ENCODE data around the gene AKR1C8. TPM values are rescaled to one million over a fixed set of nuclear protein-coding genes. Genes with fewer than 3 reads are reported as not detected.
"Not testable (repeated sequence)": the region's sequence is repeated elsewhere in the genome, so short reads cannot be mapped to it uniquely, and the experiment has no call there.

The AKR1C8 gene
- total RNA-seq, 1 experiment from 2014 or later, result not detected

DNA sequence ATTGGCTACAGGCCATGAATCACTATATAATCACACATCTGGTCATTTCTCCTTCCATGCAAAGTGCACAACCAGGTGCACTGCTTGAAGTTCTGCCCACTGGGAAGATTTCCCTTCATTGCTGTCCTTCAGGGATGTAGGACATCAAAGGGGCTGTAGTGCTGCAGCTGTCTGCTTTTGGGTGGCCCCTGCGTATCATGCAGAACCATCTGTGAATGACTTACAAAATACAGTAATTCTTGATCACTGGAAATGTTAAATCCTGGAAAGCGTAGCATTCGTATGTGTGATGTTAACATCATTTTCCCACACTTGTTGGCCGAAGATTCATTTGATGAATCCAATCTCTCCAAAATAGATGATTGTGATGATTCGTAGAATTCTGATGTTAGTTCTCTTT lies 68.3 kb downstream of the AKR1C8 start:
- ChIA-PET POLR2A (no interaction called here), CTCF (no interaction called here)
- no peaks in the 10 kb centered on the region for H3K4me1 Mint-ChIP-seq (ENCODE audit: insufficient read depth, unreplicated experiment)
- no peak for DNase-seq (ENCODE audit: unreplicated experiment)
- H3K27ac Mint-ChIP-seq (ENCODE audit: low read depth, unreplicated experiment), result no peak overlapping the region
- intact Hi-C loops (cut with micrococcal nuclease), result no loop called here
- TF ChIP-seq, protein P1, sequence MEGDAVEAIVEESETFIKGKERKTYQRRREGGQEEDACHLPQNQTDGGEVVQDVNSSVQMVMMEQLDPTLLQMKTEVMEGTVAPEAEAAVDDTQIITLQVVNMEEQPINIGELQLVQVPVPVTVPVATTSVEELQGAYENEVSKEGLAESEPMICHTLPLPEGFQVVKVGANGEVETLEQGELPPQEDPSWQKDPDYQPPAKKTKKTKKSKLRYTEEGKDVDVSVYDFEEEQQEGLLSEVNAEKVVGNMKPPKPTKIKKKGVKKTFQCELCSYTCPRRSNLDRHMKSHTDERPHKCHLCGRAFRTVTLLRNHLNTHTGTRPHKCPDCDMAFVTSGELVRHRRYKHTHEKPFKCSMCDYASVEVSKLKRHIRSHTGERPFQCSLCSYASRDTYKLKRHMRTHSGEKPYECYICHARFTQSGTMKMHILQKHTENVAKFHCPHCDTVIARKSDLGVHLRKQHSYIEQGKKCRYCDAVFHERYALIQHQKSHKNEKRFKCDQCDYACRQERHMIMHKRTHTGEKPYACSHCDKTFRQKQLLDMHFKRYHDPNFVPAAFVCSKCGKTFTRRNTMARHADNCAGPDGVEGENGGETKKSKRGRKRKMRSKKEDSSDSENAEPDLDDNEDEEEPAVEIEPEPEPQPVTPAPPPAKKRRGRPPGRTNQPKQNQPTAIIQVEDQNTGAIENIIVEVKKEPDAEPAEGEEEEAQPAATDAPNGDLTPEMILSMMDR (IDR thresholded peaks at IDR 0.05; ENCODE audit: unreplicated experiment), result no peak
- no TSS peak for BruUV-seq (replicated peaks)
- H3K9me3 Mint-ChIP-seq (ENCODE audit: unreplicated experiment), result peaks cover 7% of the 10 kb centered on the region
- H3K27me3 Mint-ChIP-seq (ENCODE audit: insufficient read depth, unreplicated experiment), result no peaks in the 10 kb centered on the region
- no peak overlapping the region for H3K4me3 Mint-ChIP-seq (ENCODE audit: unreplicated experiment)
- no peaks in the 10 kb centered on the region for H3K36me3 Mint-ChIP-seq (ENCODE audit: insufficient read depth, unreplicated experiment)

DNA sequence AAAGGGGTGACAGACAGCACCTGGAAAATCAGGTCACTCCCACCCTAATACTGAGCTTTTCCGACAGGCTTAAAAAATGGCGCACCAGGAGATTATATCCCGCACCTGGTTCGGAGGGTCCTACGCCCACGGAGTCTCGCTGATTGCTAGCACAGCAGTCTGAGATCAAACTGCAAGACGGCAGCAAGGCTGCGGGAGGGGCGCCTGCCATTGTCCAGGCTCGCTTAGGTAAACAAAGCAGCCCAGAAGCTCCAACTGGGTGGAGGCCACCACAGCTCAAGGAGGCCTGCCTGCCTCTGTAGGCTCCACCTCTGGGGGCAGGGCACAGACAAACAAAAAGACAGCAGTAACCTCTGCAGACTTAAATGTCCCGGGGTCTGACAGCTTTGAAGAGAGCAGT lies 75.1 kb downstream of the AKR1C8 start:
- intact Hi-C loops (cut with micrococcal nuclease); H3K4me3 Mint-ChIP-seq (ENCODE audit: unreplicated experiment); H3K9me3 Mint-ChIP-seq (ENCODE audit: unreplicated experiment); H3K27ac Mint-ChIP-seq (ENCODE audit: low read depth, unreplicated experiment); H3K4me1 Mint-ChIP-seq (ENCODE audit: insufficient read depth, unreplicated experiment); POLR2A ChIA-PET; H3K27me3 Mint-ChIP-seq (ENCODE audit: insufficient read depth, unreplicated experiment); DNase-seq (ENCODE audit: unreplicated experiment); BruUV-seq (replicated peaks); CTCF ChIA-PET: not testable (repeated sequence)
- peaks cover 32% of the 10 kb centered on the region for H3K36me3 Mint-ChIP-seq (ENCODE audit: insufficient read depth, unreplicated experiment)

DNA sequence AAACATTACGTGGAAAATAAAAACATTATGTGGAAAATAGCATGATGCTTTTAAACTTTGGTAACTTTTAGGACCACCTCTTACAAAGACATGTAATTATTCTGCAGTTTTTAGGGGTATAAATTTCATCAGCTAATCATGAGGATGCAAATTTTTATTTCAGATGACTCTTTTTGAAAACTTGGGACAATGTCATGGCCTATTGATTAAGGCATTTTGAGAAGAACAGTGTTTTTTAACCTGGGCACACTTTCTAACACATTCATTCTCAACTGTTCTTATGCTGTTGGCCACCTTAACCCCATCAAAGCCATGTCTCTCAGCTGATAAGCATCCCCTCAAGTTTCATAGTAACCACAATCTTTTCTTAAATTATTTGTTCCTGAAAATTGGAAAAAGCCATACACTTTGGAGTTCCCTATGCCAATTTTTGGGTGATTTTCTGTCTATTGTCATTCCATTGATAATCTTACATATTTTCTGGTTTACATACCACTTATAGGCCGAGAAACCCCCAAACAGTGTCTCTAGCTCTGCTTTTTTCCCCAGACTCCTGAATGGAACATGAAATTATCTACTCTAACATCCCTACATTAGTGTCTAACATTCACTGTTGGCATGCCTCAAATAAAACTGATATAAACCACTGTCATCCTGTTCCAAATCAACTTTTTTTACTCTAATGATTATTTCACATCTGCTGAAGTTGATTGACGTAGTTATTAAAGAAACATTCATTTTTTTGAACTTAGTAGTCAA lies 76.1 kb downstream of the AKR1C8 start:
- Mint-ChIP-seq H3K9me3 (ENCODE audit: unreplicated experiment) (no peaks in the 10 kb centered on the region), H3K4me1 (ENCODE audit: insufficient read depth, unreplicated experiment) (no peaks in the 10 kb centered on the region), H3K27me3 (ENCODE audit: insufficient read depth, unreplicated experiment) (no peaks in the 10 kb centered on the region), H3K27ac (ENCODE audit: low read depth, unreplicated experiment) (no peak overlapping the region), H3K36me3 (ENCODE audit: insufficient read depth, unreplicated experiment) (peaks cover 37% of the 10 kb centered on the region), H3K4me3 (ENCODE audit: unreplicated experiment) (no peak overlapping the region)
- TF ChIP-seq, protein P1 (IDR thresholded peaks at IDR 0.05; ENCODE audit: unreplicated experiment), result no peak
- intact Hi-C loops (cut with micrococcal nuclease), result no loop called here
- BruUV-seq (replicated peaks), result no TSS peak
- no peak for DNase-seq (ENCODE audit: unreplicated experiment)
- POLR2A ChIA-PET, result no interaction called here
- CTCF ChIA-PET, result no interaction called here

DNA sequence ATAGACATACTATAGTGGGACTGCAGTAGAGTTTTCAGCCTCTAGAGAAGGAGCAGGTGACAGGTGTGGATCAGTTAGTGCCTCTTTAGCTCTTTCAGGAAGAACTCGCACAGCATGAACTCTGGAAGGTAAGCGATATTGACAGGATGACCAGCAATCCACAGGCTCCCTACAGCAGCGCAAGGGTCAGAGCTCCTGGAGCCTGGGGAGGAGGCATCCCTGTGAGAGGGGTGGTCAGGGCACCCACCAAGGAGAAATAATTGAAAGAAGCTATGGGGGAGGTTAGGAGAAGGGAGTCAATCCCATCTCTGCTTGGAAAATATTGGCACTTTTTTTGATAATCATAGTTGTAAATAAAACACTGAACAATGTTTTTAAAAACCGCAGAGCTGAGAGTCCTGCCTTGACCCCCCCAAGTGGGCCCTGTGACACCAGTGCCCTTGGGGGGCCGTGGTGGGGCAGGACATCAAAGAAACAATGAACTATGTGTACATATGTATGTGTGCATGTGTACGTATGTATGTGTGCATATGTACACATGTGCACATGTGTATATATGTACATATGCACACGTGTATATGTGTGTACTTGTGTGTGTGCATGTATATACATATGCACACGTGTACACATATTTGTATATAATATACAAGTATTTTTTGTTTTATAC lies 77.0 kb downstream of the AKR1C8 start:
- TF ChIP-seq, protein P1 (IDR thresholded peaks at IDR 0.05; ENCODE audit: unreplicated experiment), result no peak
- Mint-ChIP-seq H3K9me3 (ENCODE audit: unreplicated experiment) (no peaks in the 10 kb centered on the region), H3K36me3 (ENCODE audit: insufficient read depth, unreplicated experiment) (peaks cover 45% of the 10 kb centered on the region), H3K4me3 (ENCODE audit: unreplicated experiment) (no peak overlapping the region), H3K27me3 (ENCODE audit: insufficient read depth, unreplicated experiment) (no peaks in the 10 kb centered on the region), H3K4me1 (ENCODE audit: insufficient read depth, unreplicated experiment) (no peaks in the 10 kb centered on the region), H3K27ac (ENCODE audit: low read depth, unreplicated experiment) (no peak overlapping the region)
- ChIA-PET POLR2A (interaction anchor here (1.4 kb wide), 1 partner anchor 11 kb away, joined by 4 read pairs; no protein-coding TSS in a partner anchor), CTCF (no interaction called here)
- intact Hi-C loops (cut with micrococcal nuclease), result no loop called here
- BruUV-seq (replicated peaks), result no TSS peak
- no peak for DNase-seq (ENCODE audit: unreplicated experiment)

Measured in MCF 10A (cell line).